Measurements from ENCODE around the gene MDN1.

Gene MDN1

GRCh38 chr6:89690944-89691324, 128.7 kb downstream of the MDN1 start:
- DNase-seq, result no peak

- no peak for DNase-seq
Observed at GRCh38 chr6:89689732-89690131, 129.9 kb downstream of the MDN1 start.

GRCh38 chr6:89688328-89688727, 131.3 kb downstream of the MDN1 start:
- DNase-seq, result no peak

DNA sequence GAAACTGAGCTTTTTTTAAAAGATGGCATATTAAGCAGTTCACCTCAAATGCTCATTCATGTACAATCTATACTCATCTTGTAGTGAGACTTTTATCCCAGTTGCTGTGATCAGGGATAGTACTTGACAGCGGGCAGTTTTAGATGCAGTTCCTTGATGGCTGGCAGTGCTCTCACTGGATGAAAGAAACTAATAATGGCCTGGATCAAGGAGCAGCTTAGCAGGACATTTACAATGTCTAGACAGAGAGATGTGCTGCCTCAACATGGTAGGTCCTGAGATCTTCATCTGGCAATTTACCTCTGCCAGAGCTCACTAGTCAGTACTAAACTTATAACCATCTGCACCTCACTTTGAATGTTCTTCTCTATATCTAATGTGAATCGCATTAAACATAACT, 134.3 kb downstream of the MDN1 start:
- no peak for DNase-seq

DNA sequence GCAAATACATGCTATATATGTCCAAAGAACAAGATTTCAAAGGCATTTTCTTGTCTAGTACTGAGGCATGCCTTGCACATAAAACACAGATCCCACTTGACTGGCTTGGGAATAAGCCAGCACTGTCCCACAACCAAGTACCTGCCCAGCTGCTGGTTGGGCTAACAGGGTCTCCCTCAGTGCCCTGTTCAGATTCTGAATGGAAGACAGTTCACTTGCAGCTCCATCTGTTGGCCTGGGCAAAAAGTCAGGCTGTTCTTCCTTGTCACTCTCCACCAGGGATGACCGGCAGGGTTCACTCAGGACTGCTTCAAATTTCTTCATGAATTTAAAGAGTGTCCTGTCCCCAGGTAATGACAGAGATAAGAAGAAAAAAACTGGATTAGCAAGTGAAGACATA, 136.6 kb downstream of the MDN1 start:
- no peak for DNase-seq

- no peak for DNase-seq
Observed at GRCh38 chr6:89681983-89682564, 137.5 kb downstream of the MDN1 start.

- DNase-seq, result no peak
Observed at GRCh38 chr6:89680551-89680950, 139.0 kb downstream of the MDN1 start.

GRCh38 chr6:89680150-89680549, 139.4 kb downstream of the MDN1 start:
- DNase-seq, result no peak

- no peak for DNase-seq
Observed at GRCh38 chr6:89679215-89680120, 140.1 kb downstream of the MDN1 start.

GRCh38 chr6:89678531-89678930, 141.1 kb downstream of the MDN1 start:
- DNase-seq, result no peak

DNA sequence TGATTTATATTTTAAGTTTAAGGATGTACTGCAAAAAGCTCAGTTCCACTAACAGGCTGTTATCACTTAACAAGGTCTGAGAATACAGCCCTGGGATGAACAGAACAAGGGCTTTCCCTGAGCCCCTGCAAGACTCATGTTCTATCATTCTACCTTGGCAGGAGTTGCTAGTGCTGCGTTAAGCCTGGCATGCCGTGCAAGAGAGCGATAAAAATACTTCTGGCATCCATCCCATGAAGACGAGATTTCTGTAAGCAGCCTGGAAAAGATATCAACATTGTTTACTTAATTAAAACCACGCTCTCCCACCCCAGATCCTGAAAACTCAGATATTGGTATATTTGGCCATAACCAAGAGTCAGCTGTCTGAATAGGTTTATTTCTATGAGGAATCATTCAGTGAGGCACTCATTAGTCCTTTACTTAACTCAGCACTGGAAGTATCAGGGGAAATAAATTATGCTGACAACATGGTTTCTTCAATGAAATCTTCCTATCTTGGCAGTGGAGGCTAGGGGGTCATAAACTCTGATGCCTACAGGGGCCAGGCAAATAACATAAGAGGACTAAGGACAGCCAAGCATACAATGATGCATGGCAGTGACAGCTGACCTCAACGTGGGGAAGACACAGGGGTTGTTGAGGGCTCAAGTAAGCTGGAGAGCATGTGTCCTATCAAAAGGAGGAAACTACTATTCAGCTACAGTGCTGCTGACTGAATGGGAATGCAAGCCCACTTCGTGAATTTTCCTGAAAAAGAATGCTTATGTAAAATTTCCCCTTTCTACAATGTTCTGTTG, 143.4 kb downstream of the MDN1 start:
- no peak for DNase-seq

DNA sequence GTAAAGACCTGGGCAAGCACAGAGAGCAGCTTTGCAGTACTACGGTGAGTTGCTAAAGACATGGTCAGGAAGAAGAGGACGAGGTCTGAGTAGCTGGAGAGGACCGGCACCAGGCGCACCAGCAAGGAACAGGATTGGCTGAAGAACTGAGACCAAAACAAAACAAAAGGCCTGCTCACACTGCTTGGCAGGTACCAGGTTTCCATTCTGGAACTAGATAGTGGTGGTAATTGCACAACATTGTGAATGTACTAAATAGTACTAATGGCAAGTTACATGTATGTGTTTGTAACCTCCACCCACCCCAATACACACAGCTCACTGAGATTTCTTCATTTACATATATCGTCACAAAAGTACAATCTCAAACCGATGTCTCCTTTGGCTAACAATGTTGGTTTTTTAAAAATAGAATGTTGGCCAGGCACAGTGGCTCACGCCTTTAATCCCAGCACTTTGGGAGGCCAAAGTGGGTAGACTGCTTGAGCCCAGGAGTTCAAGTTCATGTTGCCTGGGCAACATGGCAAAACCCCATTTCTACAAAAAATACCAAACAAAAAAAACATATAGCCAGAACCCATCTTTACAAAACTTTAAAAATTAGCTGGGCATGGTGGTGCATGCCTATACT, 148.5 kb downstream of the MDN1 start:
- no peak for DNase-seq

DNA sequence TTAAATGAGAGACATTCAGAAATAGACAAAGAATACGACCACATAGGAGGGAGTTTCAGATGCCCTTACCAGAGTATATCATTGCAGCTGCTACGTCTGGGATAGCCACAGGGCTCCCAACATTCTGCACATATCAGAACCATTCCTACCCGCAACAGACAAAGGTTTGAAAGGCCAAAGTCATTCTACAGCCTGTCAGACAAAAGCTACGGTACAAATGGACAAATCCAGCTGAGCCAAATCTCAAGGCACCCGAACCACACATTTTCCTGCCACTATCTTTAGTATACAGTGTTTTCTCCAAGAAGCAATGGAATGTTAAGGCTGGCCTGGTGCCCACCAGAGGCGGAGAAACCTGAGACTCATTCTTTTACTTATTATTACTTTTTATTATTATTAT, 150.6 kb downstream of the MDN1 start:
- DNase-seq, result no peak

DNA sequence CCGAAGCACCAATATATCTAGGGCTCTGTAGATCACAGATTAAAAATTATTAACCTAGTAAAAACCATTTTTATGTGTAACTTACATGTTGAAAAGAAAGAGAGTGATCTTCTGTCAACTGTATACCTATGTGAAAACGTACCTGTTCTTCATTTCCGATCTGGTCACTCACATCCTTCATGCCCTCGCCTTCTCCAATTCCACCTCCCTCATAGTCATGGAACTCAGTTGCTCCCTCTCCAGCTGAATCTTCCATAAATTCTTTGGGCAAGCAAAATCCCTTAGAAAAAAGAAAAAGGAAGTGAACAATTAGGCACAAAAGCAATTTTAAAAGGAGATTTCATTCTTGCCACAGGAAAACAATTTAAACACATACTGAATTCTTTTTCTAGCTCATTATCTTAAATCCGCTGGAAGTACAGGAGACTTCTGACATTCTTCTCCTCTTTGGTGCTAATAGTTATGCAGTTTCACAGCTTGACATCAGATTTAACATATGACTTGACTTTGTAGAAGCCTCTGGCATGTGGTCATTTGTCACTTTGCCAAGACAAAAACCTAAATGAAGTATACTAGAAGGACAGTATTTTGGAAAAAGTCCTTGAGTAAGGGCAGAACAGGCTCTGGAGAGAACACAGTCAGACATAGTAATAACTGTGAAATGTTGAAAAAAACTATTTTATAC, 151.6 kb downstream of the MDN1 start:
- no peak for DNase-seq

- no peak for DNase-seq
Observed at GRCh38 chr6:89662659-89663223, 156.9 kb downstream of the MDN1 start.

DNA sequence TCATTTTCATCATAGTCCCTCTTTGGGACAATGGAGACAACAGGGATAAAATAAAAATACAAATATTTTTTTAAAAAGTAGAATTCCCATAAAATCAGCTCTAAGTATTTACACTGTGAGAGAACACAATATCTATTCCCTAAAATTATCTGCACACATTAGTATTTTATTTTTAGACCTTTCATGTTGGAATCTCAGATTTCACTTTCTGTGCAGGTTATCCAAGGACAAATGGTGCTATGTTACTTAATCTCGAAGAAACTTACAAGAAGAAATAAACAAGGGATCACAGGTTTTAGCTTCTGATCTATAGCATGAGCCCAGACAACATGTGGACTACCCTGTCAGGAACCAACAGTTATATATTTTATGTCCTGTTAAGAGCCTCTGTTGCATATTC, 158.0 kb downstream of the MDN1 start:
- DNase-seq, result no peak

GRCh38 chr6:89660981-89661380, 158.6 kb downstream of the MDN1 start:
- no peak for DNase-seq

GRCh38 chr6:89657445-89658158, 162.0 kb downstream of the MDN1 start:
- DNase-seq, result no peak

DNA sequence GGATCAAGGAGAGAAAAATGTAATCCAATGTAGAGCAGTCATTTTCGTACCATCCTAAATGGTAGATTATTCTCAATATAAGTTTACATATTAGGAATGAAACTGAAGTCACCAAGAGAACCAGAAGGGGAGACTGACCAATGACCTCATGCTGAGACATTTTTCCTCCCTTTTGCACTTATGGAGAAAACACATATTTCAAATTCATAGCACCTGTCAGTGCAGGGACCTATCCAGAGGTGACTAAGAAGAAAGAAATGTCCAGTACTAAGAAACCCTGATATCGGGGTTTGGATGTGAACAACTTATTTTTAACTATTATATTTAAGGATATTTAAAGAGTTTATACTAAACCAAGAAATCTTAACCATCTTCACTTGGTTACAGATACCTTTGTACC, 164.5 kb downstream of the MDN1 start:
- DNase-seq, result no peak

GRCh38 chr6:89650579-89650978, 169.0 kb downstream of the MDN1 start:
- DNase-seq, result no peak

- no peak for DNase-seq
Observed at GRCh38 chr6:89649682-89650081, 169.9 kb downstream of the MDN1 start.

- DNase-seq, result no peak
Observed at GRCh38 chr6:89644864-89645263, 174.7 kb downstream of the MDN1 start.

All from CD4-positive, alpha-beta T cell treated with Interleukin-1 beta for 1 hour (primary cell).